ENCODE measurements around the gene APC2.
"Not testable (repeated sequence)": the region's sequence is repeated elsewhere in the genome, so short reads cannot be mapped to it uniquely, and the experiment has no call there.

The APC2 gene

GRCh38 chr19:1412323-1412923 lies 37.5 kb upstream of the APC2 start:
- no peak for DNase-seq (ENCODE audit: low read depth)
- H3K4me3 ChIP-seq (ENCODE audit: low read depth, low read length): no peak overlapping the region

DNA sequence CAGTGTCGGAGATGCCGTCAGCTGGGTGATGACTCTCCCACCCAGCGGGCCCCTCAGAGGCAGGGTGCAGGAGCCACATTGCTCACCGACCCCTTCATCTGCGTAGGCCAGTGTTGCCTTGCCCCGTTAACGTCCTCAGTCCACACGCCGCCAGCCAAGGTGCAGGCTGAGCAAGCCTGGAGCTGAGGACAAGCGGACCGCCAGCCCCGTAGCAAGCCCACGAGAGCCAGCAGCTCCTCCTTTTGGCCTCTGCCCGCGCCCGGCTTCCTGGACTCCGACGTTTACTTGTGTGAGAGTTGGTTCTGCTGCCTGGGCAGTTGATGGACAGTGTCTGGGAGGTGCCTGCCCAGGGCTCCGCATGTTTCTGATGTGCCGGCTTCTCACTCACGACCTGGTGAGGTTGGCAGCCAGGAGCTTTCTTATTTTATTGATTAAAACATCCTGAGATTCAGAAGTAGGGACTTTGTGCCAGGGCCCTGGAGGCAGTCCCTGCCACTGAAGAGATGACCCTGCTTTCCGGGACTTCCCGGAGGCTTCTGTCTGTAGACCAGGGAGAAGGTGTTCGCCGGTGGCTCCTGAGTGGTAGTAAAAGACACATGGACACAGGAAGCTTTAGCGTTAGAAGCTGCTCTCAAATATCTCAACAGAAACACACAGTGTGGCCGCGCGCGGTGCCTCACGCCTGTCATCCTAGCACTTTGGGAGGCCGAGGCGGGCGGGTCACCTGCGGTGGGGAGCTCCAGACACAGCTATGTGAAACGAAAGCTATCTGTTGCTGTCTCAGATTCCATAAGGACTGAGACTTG lies 36.7 kb upstream of the APC2 start:
- no peak overlapping the region for H3K4me3 ChIP-seq (ENCODE audit: low read depth, low read length)
- DNase-seq (ENCODE audit: low read depth): no peak

DNA sequence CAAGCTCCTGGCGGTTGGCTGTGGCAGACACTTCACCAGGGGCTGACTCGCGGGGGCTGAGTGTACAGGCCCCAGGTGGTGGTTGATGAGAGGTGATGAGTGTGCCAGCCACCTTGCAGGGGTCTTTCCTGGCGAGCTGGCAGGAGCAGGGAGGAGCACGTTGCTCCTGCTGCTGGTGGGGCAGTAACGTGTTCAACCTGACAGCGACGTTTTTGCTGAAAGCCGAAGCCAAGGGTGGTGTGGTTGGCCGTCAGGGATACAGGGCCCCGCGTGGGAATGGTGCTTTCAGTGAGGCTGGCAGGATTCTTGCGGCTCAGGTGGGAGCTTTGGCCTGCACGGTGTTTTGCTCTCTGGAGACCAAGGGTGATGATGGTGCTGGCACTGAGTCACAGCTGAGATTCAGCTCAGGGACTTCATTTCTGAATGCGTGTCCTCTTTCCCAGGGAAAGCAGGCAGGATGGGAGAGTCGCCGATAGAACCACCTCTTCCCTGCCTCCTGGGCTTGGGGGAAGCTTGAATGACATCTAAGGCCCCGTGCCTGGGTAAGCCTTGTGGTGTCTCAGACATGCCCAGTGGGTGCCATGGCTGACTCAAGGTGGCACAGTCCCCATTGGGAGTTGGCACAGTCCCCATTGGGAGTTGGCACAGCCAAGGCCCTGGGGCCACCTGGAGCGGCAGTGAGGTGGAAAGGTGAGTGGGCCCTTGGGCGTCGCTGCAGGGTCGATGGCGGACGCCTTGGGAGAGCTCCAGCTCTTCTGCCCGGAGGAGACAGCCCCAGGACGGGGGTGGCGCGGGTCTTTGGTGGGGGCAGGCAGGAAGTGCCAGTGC lies 33.7 kb upstream of the APC2 start:
- DNase-seq (ENCODE audit: low read depth): no peak

DNA sequence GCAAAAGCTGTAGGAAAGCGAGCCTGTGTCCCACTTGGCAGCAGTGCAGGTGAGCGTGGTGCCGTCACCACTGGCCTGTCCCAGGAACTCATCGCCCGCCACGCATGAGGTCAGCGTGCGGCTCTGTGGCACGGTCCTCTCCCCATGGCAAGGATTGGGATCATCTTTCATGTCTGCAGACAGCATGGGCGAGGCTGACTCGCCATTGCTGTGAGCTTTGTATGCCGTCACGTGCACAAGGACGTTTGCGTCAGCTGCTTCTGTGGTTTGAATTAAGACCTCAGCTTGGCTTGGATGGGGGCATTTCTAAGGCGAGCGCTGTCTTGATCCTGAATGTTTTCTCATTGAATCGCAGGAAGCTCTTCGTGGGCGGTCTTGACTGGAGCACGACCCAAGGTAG lies 32.8 kb upstream of the APC2 start:
- no peak for DNase-seq (ENCODE audit: low read depth)
- H3K4me3 ChIP-seq (ENCODE audit: low read depth, low read length): no peak overlapping the region

More for the DNA sequence above, 33.7 kb upstream of the APC2 start:
- H3K4me3 ChIP-seq (ENCODE audit: low read depth, low read length): no peak overlapping the region

DNA sequence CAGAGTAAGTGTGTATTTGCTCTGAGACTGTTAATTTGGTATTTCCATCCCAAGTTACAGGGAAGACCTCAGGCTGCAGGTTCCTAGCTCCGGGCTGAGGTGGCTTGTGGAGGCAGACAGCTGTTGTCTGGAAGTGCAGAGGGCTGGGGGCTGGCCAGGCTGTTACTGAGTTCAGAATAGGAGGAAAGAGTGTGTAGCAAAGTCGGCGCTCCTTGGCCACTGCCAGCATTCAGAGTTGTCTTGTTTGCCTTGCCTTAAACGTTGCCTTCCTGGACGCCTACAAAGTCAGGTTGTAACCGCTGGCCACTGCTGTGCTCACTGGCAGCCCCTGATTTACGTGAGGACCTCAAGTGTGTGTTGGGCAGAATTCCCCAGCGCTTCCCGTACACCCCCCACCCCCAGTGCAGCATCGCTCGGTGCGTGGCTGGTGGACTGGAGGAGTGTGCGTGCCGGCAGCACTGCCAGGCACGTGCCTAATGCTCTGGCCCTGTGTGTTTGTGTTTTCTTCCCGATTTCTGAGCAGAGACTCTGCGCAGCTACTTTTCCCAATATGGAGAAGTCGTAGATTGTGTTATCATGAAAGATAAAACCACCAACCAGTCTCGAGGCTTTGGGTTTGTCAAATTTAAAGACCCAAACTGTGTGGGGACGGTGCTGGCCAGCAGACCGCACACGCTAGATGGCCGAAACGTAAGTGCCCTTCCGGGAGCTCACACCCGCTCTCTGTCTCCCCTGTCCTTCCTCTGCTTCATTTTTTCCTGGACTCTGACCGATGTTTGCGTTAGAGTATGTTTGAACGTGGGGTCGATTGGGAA lies 32.0 kb upstream of the APC2 start:
- H3K4me3 ChIP-seq (ENCODE audit: low read depth, low read length): no peak overlapping the region

GRCh38 chr19:1418496-1418775 lies 31.5 kb upstream of the APC2 start:
- H3K4me3 ChIP-seq (ENCODE audit: low read depth, low read length): no peak overlapping the region
- no peak for DNase-seq (ENCODE audit: low read depth)

More for the DNA sequence above, 32.0 kb upstream of the APC2 start:
- no peak for DNase-seq (ENCODE audit: low read depth)

DNA sequence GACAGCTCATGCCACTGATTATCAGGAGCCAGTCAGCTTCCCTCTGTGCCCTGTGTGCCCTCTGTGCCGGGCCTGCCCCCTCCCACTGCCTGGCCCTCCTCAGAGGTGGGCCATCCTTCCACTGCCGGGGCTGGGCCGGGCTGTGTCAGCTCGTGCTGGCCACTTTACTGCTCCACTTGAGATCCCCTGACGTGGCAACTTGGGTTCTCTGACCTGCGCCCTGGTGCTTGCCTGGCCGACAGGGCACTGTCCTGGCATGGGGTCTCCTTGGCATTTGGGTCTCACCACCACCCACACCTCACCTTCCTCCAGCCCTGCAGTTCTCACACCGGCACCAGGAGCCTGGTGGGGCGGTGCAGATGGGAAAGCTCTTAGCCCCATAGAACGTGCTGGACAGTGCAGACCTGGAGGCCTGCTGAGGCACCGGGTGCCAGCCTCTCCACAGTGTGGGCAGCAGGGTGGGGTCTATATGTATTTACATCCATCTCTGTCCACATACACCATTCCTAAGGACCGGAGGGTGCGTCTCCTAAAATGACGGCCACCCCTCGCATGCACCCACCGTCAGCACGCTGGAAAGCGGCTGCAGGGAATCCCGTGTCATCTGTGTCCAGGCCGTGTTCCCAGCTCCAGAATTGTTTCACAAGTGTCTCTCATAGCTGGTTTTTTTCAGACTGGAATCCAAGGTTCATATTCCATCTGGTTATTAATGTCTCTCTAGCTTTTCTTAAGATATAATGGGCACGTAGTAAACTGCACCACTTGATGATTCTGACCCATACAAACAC lies 30.8 kb upstream of the APC2 start:
- no peak overlapping the region for H3K4me3 ChIP-seq (ENCODE audit: low read depth, low read length)
- DNase-seq (ENCODE audit: low read depth): no peak

GRCh38 chr19:1420085-1420484 lies 29.8 kb upstream of the APC2 start:
- not testable (repeated sequence) for DNase-seq (ENCODE audit: low read depth); H3K4me3 ChIP-seq (ENCODE audit: low read depth, low read length)

DNA sequence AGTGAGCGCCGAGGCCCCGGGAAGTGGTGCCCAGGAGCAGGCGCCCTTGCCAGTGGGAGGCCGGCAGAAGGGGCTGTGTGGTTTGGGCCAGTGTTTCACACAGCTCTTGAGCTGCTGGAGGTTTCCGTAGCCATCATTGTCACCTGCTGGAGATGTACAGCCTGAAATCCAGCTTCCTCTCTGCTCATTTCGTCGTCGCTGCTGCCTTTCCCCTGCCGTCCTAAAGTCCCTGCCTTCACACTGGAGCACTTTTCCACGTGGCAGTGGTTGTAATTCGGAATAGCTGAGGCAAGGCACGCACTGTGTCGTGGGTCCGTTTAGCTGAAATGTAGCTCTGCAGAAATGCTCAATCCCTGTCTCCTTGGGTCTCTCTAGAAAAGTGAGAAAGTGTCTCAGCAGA lies 29.3 kb upstream of the APC2 start:
- DNase-seq (ENCODE audit: low read depth): no peak
- no peak overlapping the region for H3K4me3 ChIP-seq (ENCODE audit: low read depth, low read length)

- H3K4me3 ChIP-seq (ENCODE audit: low read depth, low read length): no peak overlapping the region
- DNase-seq (ENCODE audit: low read depth): no peak
Observed at GRCh38 chr19:1421218-1421957, 28.5 kb upstream of the APC2 start.

- no peak for DNase-seq (ENCODE audit: low read depth)
- no peak overlapping the region for H3K4me3 ChIP-seq (ENCODE audit: low read depth, low read length)
Observed at GRCh38 chr19:1421958-1422305, 28.0 kb upstream of the APC2 start.

DNA sequence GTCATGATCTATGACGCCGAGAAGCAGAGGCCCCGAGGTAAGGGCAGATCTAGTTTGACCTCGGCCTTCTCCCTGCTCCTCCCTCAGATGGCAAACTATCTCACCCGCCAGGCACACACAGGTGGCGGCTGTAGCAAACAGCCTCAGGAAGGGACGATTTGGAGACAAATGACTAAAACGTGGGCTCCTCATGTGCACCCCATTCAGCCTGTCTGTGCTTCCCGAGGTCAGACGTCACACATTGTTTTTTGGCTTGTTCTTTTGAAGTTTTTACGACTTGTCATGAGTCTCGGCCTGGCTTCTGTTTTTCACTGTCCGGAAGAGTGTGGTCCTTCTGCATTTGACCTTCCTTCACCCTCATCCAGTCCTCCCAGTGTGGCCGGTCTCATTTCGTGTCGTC lies 27.6 kb upstream of the APC2 start:
- no peak overlapping the region for H3K4me3 ChIP-seq (ENCODE audit: low read depth, low read length)
- DNase-seq (ENCODE audit: low read depth): no peak

DNA sequence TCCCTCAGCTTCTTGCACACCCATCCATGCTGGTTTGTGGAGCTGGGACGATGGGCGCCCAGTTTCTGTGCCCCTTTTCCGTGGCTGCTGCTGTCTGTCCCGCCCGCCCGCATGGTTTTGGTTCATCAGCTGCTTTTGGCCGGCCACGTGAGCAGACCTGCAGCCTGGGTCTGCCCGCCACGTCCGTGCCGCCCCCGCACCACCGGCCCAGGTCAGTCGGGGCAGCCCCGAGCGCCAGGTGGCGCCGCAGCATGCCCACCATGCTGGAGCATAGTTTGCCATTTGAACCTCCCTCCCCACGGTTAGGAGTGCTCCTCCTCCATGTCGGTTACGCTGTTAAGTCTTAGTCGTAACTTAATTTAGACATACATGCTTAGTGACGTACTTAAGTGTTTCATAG lies 27.0 kb upstream of the APC2 start:
- no peak for DNase-seq (ENCODE audit: low read depth)
- H3K4me3 ChIP-seq (ENCODE audit: low read depth, low read length): no peak overlapping the region

GRCh38 chr19:1423436-1424191 lies 26.3 kb upstream of the APC2 start:
- DNase-seq (ENCODE audit: low read depth): no peak
- no peak overlapping the region for H3K4me3 ChIP-seq (ENCODE audit: low read depth, low read length)

GRCh38 chr19:1424192-1424955 lies 25.5 kb upstream of the APC2 start:
- no peak overlapping the region for H3K4me3 ChIP-seq (ENCODE audit: low read depth, low read length)
- no peak for DNase-seq (ENCODE audit: low read depth)

- no peak for DNase-seq (ENCODE audit: low read depth)
- H3K4me3 ChIP-seq (ENCODE audit: low read depth, low read length): no peak overlapping the region
Observed at GRCh38 chr19:1425102-1425837, 24.7 kb upstream of the APC2 start.

DNA sequence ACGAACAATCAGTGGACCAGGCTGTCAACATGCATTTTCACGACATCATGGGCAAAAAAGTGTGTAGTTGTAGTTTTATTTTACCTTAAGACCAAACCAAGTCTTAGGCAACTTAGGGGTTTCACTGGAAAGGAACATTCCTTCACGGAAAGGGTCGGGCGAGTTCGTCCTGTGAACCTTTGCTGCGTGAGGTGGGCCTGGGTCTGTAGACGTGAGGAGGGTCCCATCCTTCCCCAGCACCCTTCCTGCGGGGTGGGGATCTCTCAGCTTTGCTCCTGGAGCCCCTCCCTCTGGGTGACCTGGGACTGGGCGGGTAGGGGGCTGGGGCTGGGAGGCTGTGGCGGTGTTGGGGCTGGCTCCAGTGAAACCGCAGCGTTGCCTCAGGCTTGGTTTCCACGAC lies 24.0 kb upstream of the APC2 start:
- no peak overlapping the region for H3K4me3 ChIP-seq (ENCODE audit: low read depth, low read length)
- DNase-seq (ENCODE audit: low read depth): no peak

Data from skeletal muscle cell (primary cell).